Stomach (tissue), 4 donors: Measurements from ENCODE around the gene SMAD2.

Experiments
- CTCF ChIP-seq, 7 experiments: fragments of 450-650 bp in 4 of 7; fragments of 200-600 bp in 3 of 7; sonication (generic) in 3 of 7; IDR thresholded peaks; one replicate each; pipeline ENCODE4 v1.5.1; 2016 to 2019; ENCODE audit warnings: antibody characterized with exemption in 7 of 7, control low read depth in 2 of 7, mild to moderate bottlenecking in 1 of 7
- EP300 ChIP-seq: sonication (generic); formaldehyde crosslinking; IDR thresholded peaks from one replicate; pipeline ENCODE4 v1.6.1; 2017; ENCODE audit warnings: antibody characterized with exemption
- POLR2A ChIP-seq, 4 donors: fragments of 450-650 bp; IDR thresholded peaks; one replicate each; pipeline ENCODE4 v1.6.1; 2016; ENCODE audit warnings: antibody characterized with exemption in 4 of 4, control low read depth in 2 of 4, mild to moderate bottlenecking in 1 of 4, moderate library complexity in 1 of 4
- POLR2AphosphoS5 ChIP-seq, 3 donors: sonication (generic); formaldehyde crosslinking; IDR thresholded peaks; one replicate each; pipeline ENCODE4 v1.6.1; 2016; ENCODE audit warnings: antibody characterized with exemption in 3 of 3

- TF ChIP-seq CTCF (IDR thresholded peaks at IDR 0.05) (no peak), POLR2A (IDR thresholded peaks at IDR 0.05) (no peak), POLR2AphosphoS5 (IDR thresholded peaks at IDR 0.05) (no peak), EP300 (no peak)
Observed at GRCh38 chr18:47877892-47878291, 52.6 kb downstream of the SMAD2 start.
